Subcutaneous adipose tissue (tissue), 4 donors: ENCODE measurements around the gene SLC10A7. TPM values are rescaled to one million over a fixed set of nuclear protein-coding genes. Genes with fewer than 3 reads are reported as not detected.

Experiments used
- CTCF ChIP-seq: fragments of 450-650 bp; IDR thresholded peaks from one replicate; pipeline ENCODE4 v1.5.1; 2016; ENCODE audit warnings: low read depth, mild to moderate bottlenecking, control low read depth, antibody characterized with exemption, moderate library complexity
- total RNA-seq, 4 donors: library from RNA; depleted of rRNA; stranded (reverse); fragments of >200 nt; gene quantifications; one replicate each; pipeline ENCODE4 v1.1.0, GENCODE V29; 2016

SLC10A7 gene
- total RNA-seq, 4 donors from 2014 or later, result 10.2 to 18.1 (median 12.9) TPM

- TF ChIP-seq CTCF, result no peak
These were observed 286.0 kb downstream of the SLC10A7 start for GRCh38 chr4:146235654-146236177.

- no peak for TF ChIP-seq CTCF
These were observed 289.5 kb downstream of the SLC10A7 start for GRCh38 chr4:146232131-146232722.

GRCh38 chr4:146229406-146229805 lies 292.3 kb downstream of the SLC10A7 start:
- TF ChIP-seq CTCF, result no peak

- no peak for TF ChIP-seq CTCF
These were observed 297.3 kb downstream of the SLC10A7 start for GRCh38 chr4:146224326-146224966.

- TF ChIP-seq CTCF, result no peak
These were observed 299.4 kb downstream of the SLC10A7 start for GRCh38 chr4:146222313-146222712.

GRCh38 chr4:146214238-146214637 lies 307.5 kb downstream of the SLC10A7 start, which contains the start of gene REELD1:
REELD1 (plus strand) TSS chr4:146214538; CDS start chr4:146216953, 2,415 bp downstream.
- TF ChIP-seq CTCF, result no peak

- no peak for TF ChIP-seq CTCF
These were observed 309.0 kb downstream of the SLC10A7 start for GRCh38 chr4:146212781-146213180.
